Right lobe of liver (tissue), 6 donors: ENCODE results near the gene FAM78A. TPM values are rescaled to one million over a fixed set of nuclear protein-coding genes. Genes with fewer than 3 reads are reported as not detected.

ENCODE experiments used
- ATAC-seq, 4 donors: fragments of 200-7000 bp; cut with Tn5 transposase; one replicate each; pipeline ENCODE4 v1.9.1; 2020; ENCODE audit warnings: mild to moderate bottlenecking in 4 of 4, moderate library complexity in 4 of 4
- DNase-seq, 3 donors: peaks; one replicate each; pipeline ENCODE4 v3.0.0-alpha.2; 2020
- H3K27ac ChIP-seq, 3 donors: fragments of 200-600 bp; one replicate each; pipeline ENCODE4 v1.8.0; 2022
- H3K27me3 ChIP-seq, 2 donors: fragments of 200-600 bp; one replicate each; pipeline ENCODE4 v1.8.0; 2022
- H3K36me3 ChIP-seq, 4 donors: fragments of 200-600 bp; sonication (generic) in 1 of 4; one replicate each; pipeline versions ENCODE4 v1.5.1 to v1.8.0; 2017 to 2022; ENCODE audit warnings: control low read depth in 1 of 4
- H3K4me1 ChIP-seq, 4 donors: fragments of 200-600 bp; sonication (generic) in 1 of 4; one replicate each; pipeline versions ENCODE4 v1.5.1 to v1.8.0; 2017 to 2022; ENCODE audit warnings: control low read depth in 1 of 4
- H3K4me3 ChIP-seq, 3 donors: fragments of 200-600 bp; one replicate each; pipeline ENCODE4 v1.8.0; 2022
- H3K9me3 ChIP-seq, 4 donors: fragments of 200-600 bp; sonication (generic) in 1 of 4; one replicate each; pipeline versions ENCODE4 v1.5.1 to v1.8.0; 2017 to 2022; ENCODE audit warnings: control low read depth in 1 of 4
- POLR2A ChIP-seq: fragments of 450-650 bp; IDR thresholded peaks from one replicate; pipeline ENCODE4 v1.6.1; 2017; ENCODE audit warnings: antibody characterized with exemption, mild to moderate bottlenecking
- WGBS: methylation state at CpG from one replicate; pipeline ENCODE4 v1.1.6; 2018; ENCODE audit warnings: low coverage, low lambda C conversion rate; ENCODE audit not compliant: insufficient coverage; ENCODE audit errors: missing lambda C conversion rate; 5-methylcytosine and 5-hydroxymethylcytosine counted together
- intact Hi-C, 2 donors: fragments of 100-400 bp; cut with DNase I; formaldehyde crosslinking; loops; one replicate each; pipeline versions ENCODE4 v1.11.2 to v1.14.1; 2022
- total RNA-seq, 6 experiments: library from RNA; depleted of rRNA in 2 of 6; stranded (reverse); fragments of >200 nt in 2 of 6; fragmentation: NEBNext Ultra II Directional in 3 of 6; extraction: Animal tissue kit (Norgen Biotek cat#: 25700) in 3 of 6; gene quantifications; one replicate each; pipeline versions ENCODE4 v1.1.0 to v1.2.4, GENCODE V29; 2016 to 2023
- TF ChIP-seq, protein P1 (sequence below), 4 donors: fragments of 200-600 bp in 3 of 4; fragments of 450-650 bp in 1 of 4; IDR thresholded peaks; one replicate each; pipeline versions ENCODE4 v1.5.1 to v1.8.0; 2016 to 2022; ENCODE audit warnings: antibody characterized with exemption in 4 of 4, mild to moderate bottlenecking in 2 of 4
- donor health status: DM: no; HTN: yes; CAD: no.
- donor health status: DM: no; HTN: no; CAD: no.
- donor health status: DM: no; HTN: no; CAD: no.
- donor health status: DM: no; HTN: yes; CAD: no.
- donor health status: DM: no; HTN: yes; CAD: no.

The FAM78A gene
- total RNA-seq, 6 experiments from 2014 or later, result 0.92 to 2.4 (median 1.6) TPM

DNA sequence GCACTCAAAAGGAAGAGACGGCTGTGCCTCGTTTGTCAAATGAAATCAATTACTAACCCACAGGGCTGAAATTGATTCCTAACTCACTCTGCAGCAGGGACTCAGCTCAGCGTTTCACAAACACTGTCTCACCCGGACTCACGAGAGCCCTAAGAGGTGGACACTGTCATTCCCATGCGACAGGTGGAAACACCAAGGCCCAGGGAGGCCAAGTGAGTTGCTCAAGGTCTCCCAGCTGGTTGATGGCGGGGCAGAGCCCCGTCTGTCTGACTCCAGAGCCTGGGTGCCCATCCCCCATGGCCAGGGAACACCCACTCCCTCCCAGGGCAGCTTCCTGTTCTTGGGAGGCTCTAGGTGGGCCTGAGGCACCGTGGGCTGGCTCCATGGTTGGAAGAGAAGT lies 11.9 kb upstream of the FAM78A start:
- Histone ChIP-seq H3K9me3 (no peaks in the 10 kb centered on the region), H3K4me3 (no peak overlapping the region), H3K27ac (no peak overlapping the region), H3K36me3 (no peaks in the 10 kb centered on the region), H3K27me3 (no peaks in the 10 kb centered on the region), H3K4me1 (no peaks in the 10 kb centered on the region)
- DNase-seq (no peak), ATAC-seq (no peak)
- intact Hi-C loops, result no loop called here
- WGBS, result 49% methylated on average over 2 of the region's 9 CpGs
- TF ChIP-seq POLR2A, result no peak
- TF ChIP-seq, protein P1, sequence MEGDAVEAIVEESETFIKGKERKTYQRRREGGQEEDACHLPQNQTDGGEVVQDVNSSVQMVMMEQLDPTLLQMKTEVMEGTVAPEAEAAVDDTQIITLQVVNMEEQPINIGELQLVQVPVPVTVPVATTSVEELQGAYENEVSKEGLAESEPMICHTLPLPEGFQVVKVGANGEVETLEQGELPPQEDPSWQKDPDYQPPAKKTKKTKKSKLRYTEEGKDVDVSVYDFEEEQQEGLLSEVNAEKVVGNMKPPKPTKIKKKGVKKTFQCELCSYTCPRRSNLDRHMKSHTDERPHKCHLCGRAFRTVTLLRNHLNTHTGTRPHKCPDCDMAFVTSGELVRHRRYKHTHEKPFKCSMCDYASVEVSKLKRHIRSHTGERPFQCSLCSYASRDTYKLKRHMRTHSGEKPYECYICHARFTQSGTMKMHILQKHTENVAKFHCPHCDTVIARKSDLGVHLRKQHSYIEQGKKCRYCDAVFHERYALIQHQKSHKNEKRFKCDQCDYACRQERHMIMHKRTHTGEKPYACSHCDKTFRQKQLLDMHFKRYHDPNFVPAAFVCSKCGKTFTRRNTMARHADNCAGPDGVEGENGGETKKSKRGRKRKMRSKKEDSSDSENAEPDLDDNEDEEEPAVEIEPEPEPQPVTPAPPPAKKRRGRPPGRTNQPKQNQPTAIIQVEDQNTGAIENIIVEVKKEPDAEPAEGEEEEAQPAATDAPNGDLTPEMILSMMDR (IDR thresholded peaks at IDR 0.05), result no peak

DNA sequence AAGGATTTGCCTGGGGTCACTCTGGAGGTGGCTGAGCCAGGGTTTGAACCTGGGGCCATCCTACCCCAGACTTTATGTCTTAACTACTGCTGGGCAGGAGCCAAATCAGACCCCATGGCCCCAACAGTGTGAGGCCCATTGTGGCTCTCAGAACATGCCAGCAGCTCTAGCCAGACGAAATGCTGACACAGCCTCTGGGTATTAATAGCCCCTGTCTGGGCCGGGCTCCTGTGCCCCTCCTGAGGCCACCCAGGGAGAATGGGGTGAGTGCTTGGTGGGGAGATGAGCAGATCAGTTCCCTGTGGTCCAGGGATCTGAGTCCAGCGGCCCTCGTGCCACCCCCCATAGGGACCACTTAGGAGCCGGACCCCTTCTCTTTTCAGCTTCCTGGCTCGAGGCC lies 11.0 kb upstream of the FAM78A start:
- H3K4me1 ChIP-seq, result no peaks in the 10 kb centered on the region
- H3K36me3 ChIP-seq, result no peaks in the 10 kb centered on the region
- no CpG with 5 or more reads among the region's 6 CpGs for WGBS
- DNase-seq, result no peak
- no peaks in the 10 kb centered on the region for H3K27me3 ChIP-seq
- intact Hi-C loops, result no loop called here
- ATAC-seq, result no peak
- H3K9me3 ChIP-seq, result no peaks in the 10 kb centered on the region
- no peak overlapping the region for H3K4me3 ChIP-seq
- TF ChIP-seq POLR2A, result no peak
- TF ChIP-seq, protein P1 (IDR thresholded peaks at IDR 0.05), result no peak
- H3K27ac ChIP-seq, result no peak overlapping the region

DNA sequence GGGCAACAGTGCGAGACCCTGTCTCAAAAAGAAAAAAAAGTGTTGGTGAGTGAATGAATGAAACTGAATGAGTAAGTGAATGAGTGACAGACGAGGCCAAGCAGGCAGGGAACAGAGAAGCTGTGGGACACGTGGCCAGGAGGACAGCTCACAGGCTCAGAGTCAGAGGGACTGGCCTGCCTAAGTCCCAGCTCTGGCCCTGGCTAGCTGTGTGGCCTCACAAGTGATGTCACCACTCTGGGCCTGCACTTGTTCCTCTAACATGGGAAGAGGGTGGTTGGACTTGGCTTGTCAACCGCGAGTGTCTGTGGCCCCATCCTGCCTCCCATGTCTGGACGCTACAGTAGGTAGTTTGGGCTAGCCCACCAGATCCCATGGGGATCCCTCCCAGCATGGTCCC lies 8.5 kb upstream of the FAM78A start:
- TF ChIP-seq, protein P1 (IDR thresholded peaks at IDR 0.05), result no peak
- TF ChIP-seq POLR2A, result no peak
- WGBS, result 96% methylated on average over 4 of the region's 6 CpGs
- DNase-seq (no peak), ATAC-seq (no peak)
- Histone ChIP-seq H3K4me3 (no peak overlapping the region), H3K9me3 (no peaks in the 10 kb centered on the region), H3K4me1 (no peaks in the 10 kb centered on the region), H3K27me3 (no peaks in the 10 kb centered on the region), H3K36me3 (no peaks in the 10 kb centered on the region), H3K27ac (no peak overlapping the region)
- intact Hi-C loops, result no loop called here

DNA sequence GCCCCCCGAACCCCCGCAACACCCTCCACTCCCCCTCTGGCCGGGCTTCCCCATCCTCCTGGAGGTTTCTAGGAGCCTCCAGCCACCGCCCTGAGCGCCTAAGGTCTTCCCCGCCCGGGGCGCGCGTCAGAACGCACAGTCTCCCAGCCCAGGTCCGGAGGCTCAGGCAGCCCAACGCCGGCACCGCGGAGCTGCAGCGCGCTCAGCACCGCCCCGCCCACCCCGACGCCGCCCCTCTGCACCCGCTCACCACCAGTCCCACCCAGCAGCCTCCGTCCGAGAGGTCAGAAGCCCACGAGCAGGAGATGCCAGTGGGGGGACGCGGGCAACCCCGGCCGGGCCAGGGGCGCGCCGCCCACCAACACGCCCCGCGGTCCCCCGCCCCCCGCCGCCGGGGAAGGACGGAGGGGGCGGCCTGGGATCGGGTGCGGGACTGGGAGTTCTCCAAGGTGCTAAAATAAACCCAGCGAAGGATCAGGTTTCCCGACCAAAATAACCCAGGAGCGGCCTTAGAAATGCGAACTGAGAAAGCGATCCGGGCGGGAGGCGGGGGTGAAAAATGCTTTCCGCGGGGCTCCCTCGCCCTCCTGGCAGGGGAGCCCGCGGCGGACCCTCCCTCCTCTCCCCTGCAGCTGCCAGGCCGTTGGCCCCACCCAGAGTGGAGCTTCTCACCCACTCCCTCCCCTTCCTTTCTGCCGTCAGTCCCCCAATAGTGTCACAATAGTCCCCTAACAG lies 6.5 kb upstream of the FAM78A start:
- no peaks in the 10 kb centered on the region for H3K36me3 ChIP-seq
- H3K9me3 ChIP-seq, result no peaks in the 10 kb centered on the region
- no peak overlapping the region for H3K4me3 ChIP-seq
- H3K27ac ChIP-seq, result no peak overlapping the region
- 7% methylated on average over 6 of the region's 61 CpGs for WGBS
- TF ChIP-seq, protein P1 (IDR thresholded peaks at IDR 0.05), result no peak
- TF ChIP-seq POLR2A, result no peak
- intact Hi-C loops, result no loop called here
- DNase-seq, result no peak
- no peaks in the 10 kb centered on the region for H3K27me3 ChIP-seq
- no peak for ATAC-seq
- no peaks in the 10 kb centered on the region for H3K4me1 ChIP-seq
